PC-3 (cell line): ENCODE data around the gene OSMR.

Experiments used
- CTCF ChIP-seq: fragments of 300-600 bp; sonication (generic); conservative IDR thresholded peaks from 2 replicates; pipeline ENCODE4 v1.5.1; 2017; ENCODE audit warnings: antibody characterized with exemption, low read depth, mild to moderate bottlenecking, low read length
- EZH2 ChIP-seq: fragments of 300-600 bp; sonication (generic); IDR thresholded peaks from one replicate; pipeline ENCODE4 v1.6.1; 2017; ENCODE audit warnings: antibody characterized with exemption, mild to moderate bottlenecking, low read length; ENCODE audit not compliant: unreplicated experiment

GRCh38 chr5:38896760-38897159 lies 50.9 kb downstream of the OSMR start:
- TF ChIP-seq CTCF: no peak
- TF ChIP-seq EZH2: no peak
